Progenitor cell of endocrine pancreas (in vitro differentiated cells): ENCODE data around the gene LHFPL6. TPM values are rescaled to one million over a fixed set of nuclear protein-coding genes. Genes with fewer than 3 reads are reported as not detected.

ENCODE experiments used
- DNase-seq: peaks from one replicate; pipeline ENCODE4 v3.0.0; 2021; ENCODE audit warnings: low spot score; ENCODE audit not compliant: unreplicated experiment
- H3K27ac Mint-ChIP-seq: 2 replicates; pipeline ENCODE4 v1.8.0; 2021; ENCODE audit warnings: mild to moderate bottlenecking, moderate library complexity, mixed read lengths
- H3K27me3 Mint-ChIP-seq: 2 replicates; pipeline ENCODE4 v1.8.0; 2021; ENCODE audit warnings: mixed read lengths
- H3K36me3 Mint-ChIP-seq: 2 replicates; pipeline ENCODE4 v1.8.0; 2022; ENCODE audit warnings: mixed read lengths; ENCODE audit not compliant: insufficient read depth
- H3K4me1 Mint-ChIP-seq: 2 replicates; pipeline ENCODE4 v1.8.0; 2021; ENCODE audit warnings: low read depth, mixed read lengths
- H3K4me3 Mint-ChIP-seq: 2 replicates; pipeline ENCODE4 v1.8.0; 2021; ENCODE audit warnings: low read depth, mild to moderate bottlenecking, moderate library complexity, mixed read lengths
- H3K9me3 Mint-ChIP-seq: 2 replicates; pipeline ENCODE4 v1.8.0; 2021; ENCODE audit warnings: low read depth, mixed read lengths
- CTCF ChIP-seq: fragments of 200-600 bp; sonication (generic); IDR thresholded peaks from one replicate; pipeline ENCODE4 v1.5.0; 2021; ENCODE audit warnings: antibody characterized with exemption, mild to moderate bottlenecking; ENCODE audit not compliant: unreplicated experiment
- total RNA-seq: library from RNA; stranded (reverse); gene quantifications from 2 replicates; pipeline ENCODE4 v1.2.1, GENCODE V29; 2021

LHFPL6 gene
- total RNA-seq, 1 donor from 2014 or later: 1.0 TPM

GRCh38 chr13:39602277-39602613, 748 bp downstream of the LHFPL6 start:
- Mint-ChIP-seq H3K27me3 (peaks cover 60% of the 10 kb centered on the region), H3K36me3 (no peaks in the 10 kb centered on the region), H3K27ac (no peak overlapping the region), H3K9me3 (no peaks in the 10 kb centered on the region), H3K4me1 (peaks cover 9% of the 10 kb centered on the region), H3K4me3 (peak overlapping the region; percentile 67)
- no peak for TF ChIP-seq CTCF
- DNase-seq: no peak

GRCh38 chr13:39601636-39602035, 1.4 kb downstream of the LHFPL6 start:
- TF ChIP-seq CTCF: no peak
- peak overlapping the region; percentile 67 for H3K4me3 Mint-ChIP-seq
- no peaks in the 10 kb centered on the region for H3K36me3 Mint-ChIP-seq

GRCh38 chr13:39600766-39601165, 2.2 kb downstream of the LHFPL6 start:
- no peak overlapping the region for H3K4me3 Mint-ChIP-seq
- peaks cover 58% of the 10 kb centered on the region for H3K27me3 Mint-ChIP-seq
- H3K27ac Mint-ChIP-seq: no peak overlapping the region
- no peak for DNase-seq
- H3K4me1 Mint-ChIP-seq: peaks cover 9% of the 10 kb centered on the region
- no peaks in the 10 kb centered on the region for H3K36me3 Mint-ChIP-seq
- TF ChIP-seq CTCF: no peak
- H3K9me3 Mint-ChIP-seq: no peaks in the 10 kb centered on the region

More at GRCh38 chr13:39601636-39602035, 1.4 kb downstream of the LHFPL6 start:
- Mint-ChIP-seq H3K27ac (no peak overlapping the region), H3K27me3 (peaks cover 60% of the 10 kb centered on the region), H3K4me1 (peaks cover 9% of the 10 kb centered on the region), H3K9me3 (no peaks in the 10 kb centered on the region)
- DNase-seq: no peak

GRCh38 chr13:39599842-39600241, 3.2 kb downstream of the LHFPL6 start:
- no peak for TF ChIP-seq CTCF
- Mint-ChIP-seq H3K4me1 (peaks cover 9% of the 10 kb centered on the region), H3K36me3 (no peaks in the 10 kb centered on the region), H3K4me3 (no peak overlapping the region), H3K27ac (no peak overlapping the region), H3K27me3 (peaks cover 48% of the 10 kb centered on the region), H3K9me3 (no peaks in the 10 kb centered on the region)
- no peak for DNase-seq

GRCh38 chr13:39599012-39599411, 4.0 kb downstream of the LHFPL6 start:
- no peak overlapping the region for H3K4me3 Mint-ChIP-seq
- peaks cover 9% of the 10 kb centered on the region for H3K4me1 Mint-ChIP-seq
- H3K27me3 Mint-ChIP-seq: peaks cover 40% of the 10 kb centered on the region

More at GRCh38 chr13:39599012-39599411, 4.0 kb downstream of the LHFPL6 start:
- H3K36me3 Mint-ChIP-seq: no peaks in the 10 kb centered on the region
- no peak for TF ChIP-seq CTCF
- no peak for DNase-seq
- H3K27ac Mint-ChIP-seq: no peak overlapping the region
- H3K9me3 Mint-ChIP-seq: peaks cover 2% of the 10 kb centered on the region
